ENCODE results near the gene SPRR5.

- no peak for TF ChIP-seq CTCF (IDR thresholded peaks at IDR 0.05)
- no peak for TF ChIP-seq POLR2A (IDR thresholded peaks at IDR 0.05)
Measured at GRCh38 chr1:152912471-152912870, 34.5 kb upstream of the SPRR5 start.

All from esophagus squamous epithelium (tissue), 4 donors.